Left ventricle myocardium inferior (tissue), 1 donor: Measurements from ENCODE around the gene COL26A1. TPM values are rescaled to one million over a fixed set of nuclear protein-coding genes. Genes with fewer than 3 reads are reported as not detected.

Experiments
- DNase-seq: peaks from one replicate; pipeline ENCODE4 v3.0.0-alpha.2; 2020
- H3K27ac ChIP-seq: fragments of 200-600 bp; replicated peaks from 2 replicates; pipeline ENCODE4 v1.8.0; 2021
- H3K27me3 ChIP-seq: fragments of 200-600 bp; 2 replicates; pipeline ENCODE4 v1.8.0; 2021; ENCODE audit warnings: low read depth
- H3K36me3 ChIP-seq: fragments of 200-600 bp; 2 replicates; pipeline ENCODE4 v1.8.0; 2021
- H3K4me1 ChIP-seq: fragments of 200-600 bp; 2 replicates; pipeline ENCODE4 v1.8.0; 2021
- H3K4me3 ChIP-seq: fragments of 200-600 bp; 2 replicates; pipeline ENCODE4 v1.8.0; 2021; ENCODE audit warnings: mild to moderate bottlenecking, moderate library complexity
- H3K9me3 ChIP-seq: fragments of 200-600 bp; replicated peaks from 2 replicates; pipeline ENCODE4 v1.8.0; 2021
- intact Hi-C: fragments of 100-400 bp; cut with micrococcal nuclease; formaldehyde crosslinking; loops from one replicate; pipeline ENCODE4 v1.11.0; 2022
- total RNA-seq: library from RNA; stranded (reverse); fragmentation: NEBNext Ultra II Directional; extraction: Animal tissue kit (Norgen Biotek cat#: 25700); gene quantifications from one replicate; pipeline ENCODE4 v1.2.1, GENCODE V29; 2021
- TF ChIP-seq, protein P1 (sequence below): fragments of 200-600 bp; IDR thresholded peaks from 2 replicates; pipeline ENCODE4 v1.8.0; 2021; ENCODE audit warnings: antibody characterized with exemption, mild to moderate bottlenecking, borderline replicate concordance
- donor health status: DM: no; HTN: yes; CAD: no; lungs with severe emphysema.

COL26A1 gene
- total RNA-seq, 1 donor from 2014 or later = not detected

DNA sequence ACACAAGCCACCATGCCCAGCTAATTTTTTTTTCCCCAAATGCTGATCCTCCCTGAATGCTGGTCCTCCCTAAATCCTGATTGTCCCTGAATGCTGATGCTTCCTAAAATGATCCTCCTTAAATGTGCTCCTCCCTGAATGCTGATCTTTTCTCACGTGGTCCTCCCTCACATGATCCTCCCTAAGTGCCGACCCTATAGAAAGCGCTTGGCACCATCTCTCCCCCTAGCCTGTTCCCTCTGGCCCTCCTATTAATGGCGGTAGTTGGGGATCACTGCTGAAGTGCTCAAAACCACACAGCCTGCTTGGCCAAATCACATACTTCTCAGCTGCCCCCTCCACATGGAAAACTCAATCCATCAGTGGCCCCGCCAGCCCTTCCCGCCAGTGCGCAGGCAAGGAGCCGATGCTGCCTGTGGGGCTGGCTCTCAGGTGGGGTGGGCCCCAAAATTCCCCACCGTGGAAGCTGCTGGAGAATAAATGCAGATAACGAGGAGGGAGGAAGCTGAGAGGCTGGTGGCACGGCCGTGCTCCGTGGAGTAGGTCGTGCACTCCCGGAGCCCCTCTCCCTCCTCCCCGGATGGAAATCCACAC lies 42.9 kb downstream of the COL26A1 start:
- DNase-seq = no peak
- no peak overlapping the region for H3K27ac ChIP-seq
- intact Hi-C loops = no loop called here
- no peaks in the 10 kb centered on the region for H3K4me1 ChIP-seq
- peaks cover 29% of the 10 kb centered on the region for H3K9me3 ChIP-seq
- TF ChIP-seq, protein P1, sequence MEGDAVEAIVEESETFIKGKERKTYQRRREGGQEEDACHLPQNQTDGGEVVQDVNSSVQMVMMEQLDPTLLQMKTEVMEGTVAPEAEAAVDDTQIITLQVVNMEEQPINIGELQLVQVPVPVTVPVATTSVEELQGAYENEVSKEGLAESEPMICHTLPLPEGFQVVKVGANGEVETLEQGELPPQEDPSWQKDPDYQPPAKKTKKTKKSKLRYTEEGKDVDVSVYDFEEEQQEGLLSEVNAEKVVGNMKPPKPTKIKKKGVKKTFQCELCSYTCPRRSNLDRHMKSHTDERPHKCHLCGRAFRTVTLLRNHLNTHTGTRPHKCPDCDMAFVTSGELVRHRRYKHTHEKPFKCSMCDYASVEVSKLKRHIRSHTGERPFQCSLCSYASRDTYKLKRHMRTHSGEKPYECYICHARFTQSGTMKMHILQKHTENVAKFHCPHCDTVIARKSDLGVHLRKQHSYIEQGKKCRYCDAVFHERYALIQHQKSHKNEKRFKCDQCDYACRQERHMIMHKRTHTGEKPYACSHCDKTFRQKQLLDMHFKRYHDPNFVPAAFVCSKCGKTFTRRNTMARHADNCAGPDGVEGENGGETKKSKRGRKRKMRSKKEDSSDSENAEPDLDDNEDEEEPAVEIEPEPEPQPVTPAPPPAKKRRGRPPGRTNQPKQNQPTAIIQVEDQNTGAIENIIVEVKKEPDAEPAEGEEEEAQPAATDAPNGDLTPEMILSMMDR = no peak
- H3K36me3 ChIP-seq = no peaks in the 10 kb centered on the region
- H3K27me3 ChIP-seq = peaks cover 74% of the 10 kb centered on the region
- H3K4me3 ChIP-seq = no peak overlapping the region

DNA sequence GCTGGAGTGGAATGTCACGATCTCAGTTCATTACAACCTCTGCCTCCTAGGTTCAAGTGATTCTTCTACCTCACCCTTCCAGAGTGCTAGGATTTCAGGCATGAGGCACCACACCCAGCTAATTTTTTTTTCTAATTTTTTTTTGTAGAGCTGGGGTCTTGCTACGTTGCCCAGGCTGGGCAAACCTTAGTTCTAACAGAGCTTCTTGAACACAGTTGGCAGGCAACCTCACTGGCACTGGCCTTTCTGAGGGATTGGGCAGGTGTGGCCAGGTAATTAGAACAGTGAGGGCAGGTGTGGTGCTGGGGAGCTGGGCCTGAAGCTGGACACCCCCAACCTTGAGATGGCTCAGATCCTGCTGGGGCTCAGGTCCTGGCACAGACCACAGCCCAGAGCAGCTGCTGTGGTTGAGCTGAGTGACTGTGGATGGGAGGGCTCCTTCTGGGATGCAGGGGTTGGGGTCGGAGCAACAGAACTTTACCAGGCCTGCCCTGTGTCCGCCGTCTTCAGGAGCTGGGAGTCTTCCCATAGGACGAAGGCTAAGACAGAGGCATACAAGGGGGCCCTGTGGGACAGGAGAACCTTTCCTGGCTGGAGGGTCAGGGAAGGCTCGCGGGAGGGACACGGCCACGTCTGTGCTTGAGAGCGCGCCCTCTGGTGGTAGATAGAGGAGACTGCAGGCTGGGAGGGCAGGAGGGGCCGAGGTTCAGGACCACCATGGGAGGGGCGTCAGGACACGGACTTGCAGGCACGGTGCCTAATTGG lies 48.2 kb downstream of the COL26A1 start:
- Histone ChIP-seq H3K27ac (no peak overlapping the region), H3K4me1 (no peaks in the 10 kb centered on the region), H3K9me3 (peaks cover 27% of the 10 kb centered on the region), H3K27me3 (peaks cover 52% of the 10 kb centered on the region), H3K4me3 (no peak overlapping the region), H3K36me3 (no peaks in the 10 kb centered on the region)
- TF ChIP-seq, protein P1 = peak; percentile 83
- intact Hi-C loops = no loop called here
- peak; percentile 22 for DNase-seq

DNA sequence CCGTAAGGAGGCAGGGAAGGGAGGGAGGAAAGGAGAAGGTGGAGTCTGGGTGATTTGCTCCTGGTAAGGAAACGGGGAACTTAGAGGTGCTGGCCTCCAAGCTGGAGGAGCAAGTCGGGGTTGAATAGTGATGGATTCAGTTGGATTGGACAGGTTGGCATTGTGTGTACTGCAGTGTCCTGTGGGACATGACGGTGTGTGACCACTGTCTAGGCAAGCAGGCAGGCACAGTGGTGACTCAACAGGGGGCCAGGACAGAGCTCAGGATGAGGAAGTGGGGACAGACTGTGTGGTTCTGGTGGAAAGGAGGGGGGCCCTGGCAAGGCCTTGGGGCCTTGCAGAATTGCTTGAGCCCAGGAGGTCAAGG lies 48.8 kb downstream of the COL26A1 start:
- TF ChIP-seq, protein P1 = peak; percentile 5
- Histone ChIP-seq H3K27me3 (peaks cover 51% of the 10 kb centered on the region), H3K27ac (no peak overlapping the region), H3K4me1 (no peaks in the 10 kb centered on the region), H3K4me3 (no peak overlapping the region), H3K9me3 (peaks cover 27% of the 10 kb centered on the region), H3K36me3 (no peaks in the 10 kb centered on the region)
- DNase-seq = no peak
- intact Hi-C loops = no loop called here

DNA sequence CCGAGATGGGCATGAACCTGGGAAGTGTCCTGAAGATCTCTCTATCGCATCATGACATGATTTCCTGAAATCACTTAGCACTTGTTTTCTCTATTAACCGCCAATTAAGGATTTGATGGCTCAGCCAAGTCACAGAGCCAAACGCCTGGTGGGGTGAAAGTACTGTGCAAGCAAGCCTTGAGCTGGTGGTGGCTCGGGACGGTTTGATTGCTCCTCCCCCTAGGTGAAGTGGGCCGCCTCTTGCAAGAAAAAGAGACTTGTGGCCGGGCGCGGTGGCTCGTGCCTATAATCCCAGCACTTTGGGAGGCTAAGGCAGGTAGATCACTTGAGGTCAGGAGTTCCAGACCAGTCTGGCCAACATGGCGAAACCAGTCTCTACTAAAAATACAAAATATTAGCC lies 50.3 kb downstream of the COL26A1 start:
- Histone ChIP-seq H3K4me3 (no peak overlapping the region), H3K4me1 (no peaks in the 10 kb centered on the region), H3K9me3 (peaks cover 27% of the 10 kb centered on the region), H3K27me3 (peaks cover 37% of the 10 kb centered on the region), H3K36me3 (no peaks in the 10 kb centered on the region), H3K27ac (no peak overlapping the region)
- intact Hi-C loops = no loop called here
- TF ChIP-seq, protein P1 = no peak
- no peak for DNase-seq

GRCh38 chr7:101418694-101419093 lies 56.0 kb downstream of the COL26A1 start:
- H3K4me1 ChIP-seq = no peaks in the 10 kb centered on the region
- no peak overlapping the region for H3K27ac ChIP-seq
- TF ChIP-seq, protein P1 = no peak
- H3K4me3 ChIP-seq = no peak overlapping the region
- no peaks in the 10 kb centered on the region for H3K36me3 ChIP-seq
- intact Hi-C loops = no loop called here
- H3K9me3 ChIP-seq = no peaks in the 10 kb centered on the region
- H3K27me3 ChIP-seq = peaks cover 46% of the 10 kb centered on the region
- DNase-seq = no peak
